Coronary artery (tissue), 2 donors: ENCODE data around the gene TGM5.
"Not testable (repeated sequence)": the region's sequence is repeated elsewhere in the genome, so short reads cannot be mapped to it uniquely, and the experiment has no call there.

Source experiments
- DNase-seq: peaks from one replicate; pipeline ENCODE4 v3.0.0-alpha.2; 2017; ENCODE audit warnings: low spot score
- H3K27ac ChIP-seq, 2 donors: fragments of 200-600 bp; sonication (generic); one replicate each; pipeline ENCODE4 v1.5.1; 2016 to 2019
- H3K4me3 ChIP-seq: fragments of 200-600 bp; sonication (generic); 2 replicates; pipeline ENCODE4 v1.5.1; 2016; ENCODE audit warnings: mild to moderate bottlenecking, moderate library complexity
- CTCF ChIP-seq: fragments of 200-600 bp; sonication (generic); IDR thresholded peaks from one replicate; pipeline ENCODE4 v1.5.1; 2019; ENCODE audit warnings: antibody characterized with exemption

Gene TGM5

GRCh38 chr15:43207024-43207423, 59.7 kb downstream of the TGM5 start:
- H3K4me3 ChIP-seq = no peak overlapping the region
- H3K27ac ChIP-seq = no peak overlapping the region
- DNase-seq = no peak
- no peak for TF ChIP-seq CTCF

GRCh38 chr15:43206054-43206453, 60.7 kb downstream of the TGM5 start:
- no peak overlapping the region for H3K4me3 ChIP-seq
- no peak for DNase-seq
- no peak overlapping the region for H3K27ac ChIP-seq
- no peak for TF ChIP-seq CTCF

GRCh38 chr15:43204016-43204901, 62.5 kb downstream of the TGM5 start:
- no peak for TF ChIP-seq CTCF
- Histone ChIP-seq H3K4me3 (no peak overlapping the region), H3K27ac (no peak overlapping the region)
- DNase-seq = no peak

- Histone ChIP-seq H3K27ac (no peak overlapping the region), H3K4me3 (no peak overlapping the region)
- TF ChIP-seq CTCF = no peak
- no peak for DNase-seq
These were observed 66.7 kb downstream of the TGM5 start for GRCh38 chr15:43199945-43200488.

- no peak for TF ChIP-seq CTCF
- Histone ChIP-seq H3K27ac (no peak overlapping the region), H3K4me3 (no peak overlapping the region)
- DNase-seq = no peak
These were observed 67.7 kb downstream of the TGM5 start for GRCh38 chr15:43198992-43199391.

- not testable (repeated sequence) for H3K27ac ChIP-seq, H3K4me3 ChIP-seq, DNase-seq
These were observed 68.2 kb downstream of the TGM5 start for GRCh38 chr15:43198556-43198955.

- not testable (repeated sequence) for DNase-seq, H3K4me3 ChIP-seq, H3K27ac ChIP-seq
These were observed 69.0 kb downstream of the TGM5 start for GRCh38 chr15:43197773-43198172.
